Neural cell (in vitro differentiated cells): ENCODE measurements around the gene ARHGAP6. TPM values are rescaled to one million over a fixed set of nuclear protein-coding genes. Genes with fewer than 3 reads are reported as not detected.

ENCODE experiments used
- H2AFZ ChIP-seq: fragments of 200-600, 300-800 bp; sonication (generic), shearing (Covaris generic); 2 replicates; pipeline ENCODE4 v1.6.0; 2014; ENCODE audit warnings: low read depth, mild to moderate bottlenecking, antibody characterized with exemption, low read length, moderate library complexity
- H3F3A ChIP-seq: fragments of 200-600 bp; shearing (Covaris generic); 2 replicates; pipeline ENCODE4 v1.6.1; 2016; ENCODE audit warnings: mild to moderate bottlenecking, moderate library complexity, mixed read lengths, antibody characterized with exemption, low read length; ENCODE audit not compliant: insufficient read depth, poor library complexity, severe bottlenecking
- H3K27ac ChIP-seq: fragments of 200-600, 300-800 bp; sonication (generic), shearing (Covaris generic); 2 replicates; pipeline ENCODE4 v1.5.1; 2014; ENCODE audit warnings: mild to moderate bottlenecking, low read length, moderate library complexity
- H3K27me3 ChIP-seq: fragments of 300-800, 200-600 bp; sonication (generic), shearing (Covaris generic); 2 replicates; pipeline ENCODE4 v1.6.0; 2014; ENCODE audit warnings: mild to moderate bottlenecking, low read depth, low read length, moderate library complexity; ENCODE audit not compliant: insufficient read depth
- H3K36me3 ChIP-seq: fragments of 300-800, 200-600 bp; sonication (generic), shearing (Covaris generic); 2 replicates; pipeline ENCODE4 v1.5.1; 2014; ENCODE audit warnings: mild to moderate bottlenecking, antibody characterized with exemption, low read length, moderate library complexity; ENCODE audit not compliant: insufficient read depth
- H3K4me2 ChIP-seq: fragments of 300-800, 200-600 bp; sonication (generic), shearing (Covaris generic); 2 replicates; pipeline ENCODE4 v1.6.0; 2014; ENCODE audit warnings: mild to moderate bottlenecking, low read length
- H3K4me3 ChIP-seq: fragments of 300-800, 200-600 bp; sonication (generic), shearing (Covaris generic); 2 replicates; pipeline ENCODE4 v1.5.1; 2014; ENCODE audit warnings: mild to moderate bottlenecking, low read length, moderate library complexity
- H3K79me2 ChIP-seq: fragments of 200-600 bp; shearing (Covaris generic); replicated peaks from 2 replicates; pipeline ENCODE4 v1.6.0; 2014; ENCODE audit warnings: mild to moderate bottlenecking, low read length, moderate library complexity; ENCODE audit not compliant: insufficient read depth
- H3K9ac ChIP-seq: fragments of 300-800, 200-600 bp; sonication (generic), shearing (Covaris generic); 2 replicates; pipeline ENCODE4 v1.6.1; 2016; ENCODE audit warnings: mild to moderate bottlenecking, low read length, mixed read lengths
- H3K9me2 ChIP-seq: fragments of 200-600 bp; shearing (Covaris generic); 2 replicates; pipeline ENCODE4 v1.6.1; 2016; ENCODE audit warnings: mild to moderate bottlenecking, low read length, mixed read lengths; ENCODE audit not compliant: insufficient read depth
- H3K9me3 ChIP-seq: fragments of 200-600, 300-800 bp; sonication (generic), shearing (Covaris generic); 2 replicates; pipeline ENCODE4 v1.6.1; 2016; ENCODE audit warnings: mild to moderate bottlenecking, mixed run types, low read length, moderate library complexity, mixed read lengths
- H4K20me1 ChIP-seq: fragments of 200-600 bp; shearing (Covaris generic); 2 replicates; pipeline ENCODE4 v1.6.1; 2016; ENCODE audit warnings: mild to moderate bottlenecking, mixed run types; ENCODE audit not compliant: insufficient read depth
- EP300 ChIP-seq: fragments of 450-650 bp; conservative IDR thresholded peaks from 2 replicates; pipeline ENCODE4 v1.6.1; 2014; ENCODE audit warnings: antibody characterized with exemption, mild to moderate bottlenecking, moderate library complexity; ENCODE audit not compliant: poor library complexity, severe bottlenecking
- EZH2 ChIP-seq: fragments of 200-600, 300-800 bp; shearing (Covaris generic), sonication (generic); IDR thresholded peaks from 2 replicates; pipeline ENCODE4 v1.6.1; 2014; ENCODE audit warnings: antibody characterized with exemption, low read length, borderline replicate concordance, mild to moderate bottlenecking; ENCODE audit not compliant: insufficient read depth, poor library complexity, severe bottlenecking
- MXI1 ChIP-seq: fragments of 450-650 bp; conservative IDR thresholded peaks from 2 replicates; pipeline ENCODE4 v1.6.1; 2014; ENCODE audit warnings: antibody characterized with exemption, mild to moderate bottlenecking; ENCODE audit not compliant: poor library complexity, severe bottlenecking
- POLR2AphosphoS5 ChIP-seq: IDR thresholded peaks from 2 replicates; pipeline ENCODE4 v1.6.1; 2012
- RAD21 ChIP-seq: fragments of 450-650 bp; conservative IDR thresholded peaks from 2 replicates; pipeline ENCODE4 v1.6.1; 2014; ENCODE audit warnings: antibody characterized with exemption, mild to moderate bottlenecking, moderate library complexity
- SMC3 ChIP-seq: fragments of 450-650 bp; conservative IDR thresholded peaks from 2 replicates; pipeline ENCODE4 v1.6.1; 2014; ENCODE audit warnings: antibody characterized with exemption, mild to moderate bottlenecking, moderate library complexity; ENCODE audit not compliant: poor library complexity
- TAF1 ChIP-seq: IDR thresholded peaks from 2 replicates; pipeline ENCODE4 v1.6.1; 2012; ENCODE audit warnings: low read depth
- polyA plus RNA-seq: library from polyadenylated mRNA; depleted of rRNA; stranded (reverse); fragments of >200 nt; gene quantifications from 2 replicates; pipeline ENCODE4 v1.2.3, GENCODE V29; 2014
- TF ChIP-seq, protein P1 (sequence below): fragments of 450-650 bp; IDR thresholded peaks from 2 replicates; pipeline ENCODE4 v1.5.1; 2014; ENCODE audit warnings: antibody characterized with exemption, mild to moderate bottlenecking, moderate library complexity; ENCODE audit not compliant: poor library complexity, severe bottlenecking
- TF ChIP-seq, protein P2 (sequence below): IDR thresholded peaks from 2 replicates; pipeline ENCODE4 v1.6.1; 2012; ENCODE audit warnings: borderline replicate concordance

ARHGAP6 gene
- polyA plus RNA-seq, 1 donor from 2014 or later, result 0.40 TPM

DNA sequence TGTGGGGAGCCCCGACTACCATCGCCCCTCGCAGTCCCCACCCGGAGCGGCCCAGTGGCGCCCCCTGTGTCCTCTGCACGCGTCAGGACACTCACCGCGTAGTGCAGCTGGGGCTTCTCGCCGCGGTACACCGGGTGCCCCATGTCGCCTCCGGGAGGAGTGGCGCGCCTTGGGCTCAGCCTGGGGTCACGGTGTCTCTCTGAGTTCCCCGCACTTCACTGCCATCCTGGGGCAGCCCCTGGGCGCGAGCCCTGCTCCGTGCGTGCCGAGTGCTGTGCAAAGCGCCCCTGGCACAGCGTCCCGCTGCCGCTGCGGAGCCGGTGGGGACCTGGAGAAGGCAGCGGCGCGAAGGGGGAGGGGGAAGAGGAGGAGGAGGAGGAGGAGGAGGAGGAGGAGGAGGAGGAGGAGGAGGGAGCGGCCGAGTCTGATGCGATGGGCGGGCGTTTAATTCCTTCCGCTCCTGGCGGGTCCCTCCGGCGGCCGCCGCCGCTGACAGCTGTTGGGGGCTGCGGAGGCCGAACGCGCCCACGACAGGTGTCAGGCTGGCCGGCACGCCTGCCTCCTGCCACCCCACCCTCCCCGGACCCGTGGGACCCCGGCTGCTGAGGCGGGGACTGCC is 238.2 kb downstream of the ARHGAP6 start:
- Histone ChIP-seq H3K9ac (no peak overlapping the region), H4K20me1 (no peaks in the 10 kb centered on the region), H3K9me3 (no peaks in the 10 kb centered on the region), H3K4me2 (no peak overlapping the region), H3K4me3 (peak overlapping the region; percentile 65), H3K9me2 (no peaks in the 10 kb centered on the region), H3K36me3 (no peaks in the 10 kb centered on the region), H2AFZ (no peak overlapping the region), H3F3A (no peaks in the 10 kb centered on the region), H3K27me3 (peaks cover 7% of the 10 kb centered on the region), H3K79me2 (no peaks in the 10 kb centered on the region), H3K27ac (no peak overlapping the region)
- TF ChIP-seq, protein P1, sequence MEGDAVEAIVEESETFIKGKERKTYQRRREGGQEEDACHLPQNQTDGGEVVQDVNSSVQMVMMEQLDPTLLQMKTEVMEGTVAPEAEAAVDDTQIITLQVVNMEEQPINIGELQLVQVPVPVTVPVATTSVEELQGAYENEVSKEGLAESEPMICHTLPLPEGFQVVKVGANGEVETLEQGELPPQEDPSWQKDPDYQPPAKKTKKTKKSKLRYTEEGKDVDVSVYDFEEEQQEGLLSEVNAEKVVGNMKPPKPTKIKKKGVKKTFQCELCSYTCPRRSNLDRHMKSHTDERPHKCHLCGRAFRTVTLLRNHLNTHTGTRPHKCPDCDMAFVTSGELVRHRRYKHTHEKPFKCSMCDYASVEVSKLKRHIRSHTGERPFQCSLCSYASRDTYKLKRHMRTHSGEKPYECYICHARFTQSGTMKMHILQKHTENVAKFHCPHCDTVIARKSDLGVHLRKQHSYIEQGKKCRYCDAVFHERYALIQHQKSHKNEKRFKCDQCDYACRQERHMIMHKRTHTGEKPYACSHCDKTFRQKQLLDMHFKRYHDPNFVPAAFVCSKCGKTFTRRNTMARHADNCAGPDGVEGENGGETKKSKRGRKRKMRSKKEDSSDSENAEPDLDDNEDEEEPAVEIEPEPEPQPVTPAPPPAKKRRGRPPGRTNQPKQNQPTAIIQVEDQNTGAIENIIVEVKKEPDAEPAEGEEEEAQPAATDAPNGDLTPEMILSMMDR, result peak; percentile 46
- no peak for TF ChIP-seq SMC3

DNA sequence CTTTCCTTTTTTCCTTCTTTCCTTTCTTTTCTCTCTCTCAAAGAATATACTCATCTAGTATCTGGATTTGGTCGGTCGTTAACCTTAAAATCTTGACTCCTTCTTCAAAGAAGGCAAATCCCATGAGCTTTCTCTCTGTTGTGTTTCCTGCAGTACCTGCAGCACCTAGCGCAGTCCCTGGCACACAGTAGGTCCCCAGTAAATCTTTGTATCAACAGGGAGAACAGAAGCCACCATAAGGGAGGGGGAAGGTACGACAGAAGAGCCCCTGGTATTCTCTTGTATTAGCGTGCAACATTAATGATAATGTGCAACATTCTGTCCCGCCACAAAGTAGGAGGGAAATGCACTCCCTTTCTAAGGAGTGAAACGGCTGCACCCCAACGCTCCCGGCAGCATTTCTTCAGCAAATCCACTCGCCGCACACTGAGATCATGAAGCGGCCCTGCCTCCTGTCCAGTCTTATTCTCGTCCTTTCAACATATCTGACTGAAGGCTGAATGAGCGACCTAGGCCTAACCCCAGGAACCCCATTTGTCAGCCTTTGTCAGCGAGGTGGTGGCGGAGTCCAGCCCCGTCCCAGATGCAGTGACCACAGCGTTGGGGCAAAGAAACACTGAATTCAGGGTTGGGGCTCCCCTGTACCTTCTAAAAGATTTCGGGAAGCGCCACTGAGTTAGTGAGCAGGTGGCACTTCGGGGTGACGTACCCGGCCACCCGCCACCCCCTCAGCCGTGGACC is 238.8 kb downstream of the ARHGAP6 start:
- Histone ChIP-seq H3K27me3 (peaks cover 7% of the 10 kb centered on the region), H3K79me2 (no peaks in the 10 kb centered on the region), H3F3A (no peaks in the 10 kb centered on the region), H4K20me1 (no peaks in the 10 kb centered on the region), H3K9me2 (no peaks in the 10 kb centered on the region), H3K4me2 (no peak overlapping the region), H3K9ac (no peak overlapping the region), H3K36me3 (no peaks in the 10 kb centered on the region), H3K9me3 (no peaks in the 10 kb centered on the region), H3K27ac (no peak overlapping the region), H2AFZ (no peak overlapping the region), H3K4me3 (peak overlapping the region; percentile 65)
- TF ChIP-seq, protein P1, result no peak
- TF ChIP-seq EP300, result no peak
- TF ChIP-seq MXI1, result no peak
- TF ChIP-seq RAD21, result no peak
- no peak for TF ChIP-seq POLR2AphosphoS5

DNA sequence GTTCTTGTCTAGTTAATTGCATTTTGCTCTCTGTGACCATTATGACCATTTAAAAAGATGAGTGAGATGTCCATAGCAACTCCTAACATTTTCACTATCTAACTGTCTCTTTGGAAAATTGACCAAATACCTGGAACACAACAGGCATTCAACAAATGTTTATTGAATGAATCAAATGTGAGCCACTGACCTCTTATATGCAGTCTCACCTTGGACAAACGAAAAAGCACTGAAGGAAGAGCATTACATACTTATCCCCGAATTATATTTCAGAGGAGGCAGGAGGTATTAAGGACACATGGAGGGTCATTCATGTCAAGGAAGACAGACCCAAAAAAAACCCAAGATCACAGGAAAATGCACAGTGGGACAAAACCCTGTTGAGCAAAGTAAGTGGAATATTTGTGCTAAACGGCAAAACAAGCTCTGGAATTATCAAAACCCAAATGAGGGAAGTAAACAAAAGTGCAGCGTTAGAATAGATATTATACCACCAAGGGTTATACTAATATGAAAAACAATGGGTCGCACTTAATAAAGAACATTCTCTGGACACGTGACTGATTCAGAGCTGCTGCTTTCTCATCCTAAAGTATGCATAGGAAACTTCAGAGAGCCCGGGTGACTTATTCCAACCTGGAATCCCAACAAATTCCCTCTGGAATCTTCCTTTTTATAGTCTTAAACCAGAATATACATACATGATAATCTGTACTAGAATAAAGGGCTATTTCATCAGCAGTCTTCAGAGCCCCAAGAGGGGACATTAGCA is 240.6 kb downstream of the ARHGAP6 start:
- Histone ChIP-seq H3K79me2 (no peaks in the 10 kb centered on the region), H3F3A (no peaks in the 10 kb centered on the region), H3K9me3 (no peaks in the 10 kb centered on the region), H3K27me3 (peaks cover 7% of the 10 kb centered on the region), H3K9me2 (no peaks in the 10 kb centered on the region), H4K20me1 (no peaks in the 10 kb centered on the region), H3K36me3 (no peaks in the 10 kb centered on the region), H3K4me2 (no peak overlapping the region), H2AFZ (no peak overlapping the region), H3K9ac (no peak overlapping the region), H3K27ac (no peak overlapping the region), H3K4me3 (no peak overlapping the region)
- no peak for TF ChIP-seq EP300
- no peak for TF ChIP-seq RAD21
- TF ChIP-seq TAF1, result no peak
- TF ChIP-seq SMC3, result no peak
- TF ChIP-seq MXI1, result no peak
- no peak for TF ChIP-seq EZH2
- TF ChIP-seq, protein P2, sequence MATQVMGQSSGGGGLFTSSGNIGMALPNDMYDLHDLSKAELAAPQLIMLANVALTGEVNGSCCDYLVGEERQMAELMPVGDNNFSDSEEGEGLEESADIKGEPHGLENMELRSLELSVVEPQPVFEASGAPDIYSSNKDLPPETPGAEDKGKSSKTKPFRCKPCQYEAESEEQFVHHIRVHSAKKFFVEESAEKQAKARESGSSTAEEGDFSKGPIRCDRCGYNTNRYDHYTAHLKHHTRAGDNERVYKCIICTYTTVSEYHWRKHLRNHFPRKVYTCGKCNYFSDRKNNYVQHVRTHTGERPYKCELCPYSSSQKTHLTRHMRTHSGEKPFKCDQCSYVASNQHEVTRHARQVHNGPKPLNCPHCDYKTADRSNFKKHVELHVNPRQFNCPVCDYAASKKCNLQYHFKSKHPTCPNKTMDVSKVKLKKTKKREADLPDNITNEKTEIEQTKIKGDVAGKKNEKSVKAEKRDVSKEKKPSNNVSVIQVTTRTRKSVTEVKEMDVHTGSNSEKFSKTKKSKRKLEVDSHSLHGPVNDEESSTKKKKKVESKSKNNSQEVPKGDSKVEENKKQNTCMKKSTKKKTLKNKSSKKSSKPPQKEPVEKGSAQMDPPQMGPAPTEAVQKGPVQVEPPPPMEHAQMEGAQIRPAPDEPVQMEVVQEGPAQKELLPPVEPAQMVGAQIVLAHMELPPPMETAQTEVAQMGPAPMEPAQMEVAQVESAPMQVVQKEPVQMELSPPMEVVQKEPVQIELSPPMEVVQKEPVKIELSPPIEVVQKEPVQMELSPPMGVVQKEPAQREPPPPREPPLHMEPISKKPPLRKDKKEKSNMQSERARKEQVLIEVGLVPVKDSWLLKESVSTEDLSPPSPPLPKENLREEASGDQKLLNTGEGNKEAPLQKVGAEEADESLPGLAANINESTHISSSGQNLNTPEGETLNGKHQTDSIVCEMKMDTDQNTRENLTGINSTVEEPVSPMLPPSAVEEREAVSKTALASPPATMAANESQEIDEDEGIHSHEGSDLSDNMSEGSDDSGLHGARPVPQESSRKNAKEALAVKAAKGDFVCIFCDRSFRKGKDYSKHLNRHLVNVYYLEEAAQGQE, result no peak
- TF ChIP-seq, protein P1, result no peak
